Measurements from ENCODE around the gene SLC39A7. TPM values are rescaled to one million over a fixed set of nuclear protein-coding genes. Genes with fewer than 3 reads are reported as not detected.

SLC39A7 gene
- total and polyA plus RNA-seq, 2 donors (not counting 3 experiments of a cell fraction or from before 2014, with no cell fraction given): 99.8 to 129 TPM

- no peak overlapping the region for H3K4me3 ChIP-seq (replicated peaks in 1 of 3; ENCODE audit: insufficient read depth in 1 of 3, low read depth in 1 of 3, low read length in 3 of 3)
- peaks cover 17 to 20% of the 10 kb centered on the region in 2 experiments for H3K27me3 ChIP-seq (ENCODE audit: control insufficient read depth in 2 of 2, insufficient read depth in 2 of 2, low read length in 2 of 2)
- intact Hi-C loops (cut with micrococcal nuclease) (loop anchor here (10.0 kb wide), 1 partner anchor 359 kb away; no protein-coding TSS in a partner anchor), dilution Hi-C loops (cut with MboI; ENCODE audit: extremely low pct_ligation_motif_present, low sequenced_read_pairs) (no loop called here)
- no peaks in the 10 kb centered on the region for H3K79me2 ChIP-seq (ENCODE audit: control insufficient read depth, insufficient read depth, low read length)
- no peaks in the 10 kb centered on the region for H3K9me1 ChIP-seq (replicated peaks; ENCODE audit: control insufficient read depth, extremely low read depth, insufficient read depth, low read length)
- POLR2A ChIA-PET: interaction anchor here (0.7 kb wide), 1 partner anchor 127 kb away, joined by 3 read pairs; no protein-coding TSS in a partner anchor
- FAIRE-seq: no peak
- no peak overlapping the region for H3K4me2 ChIP-seq (ENCODE audit: insufficient read depth, low read length)
- H4K20me1 ChIP-seq (replicated peaks; ENCODE audit: control insufficient read depth, extremely low read depth, insufficient read depth, low read length): no peaks in the 10 kb centered on the region
- no peak overlapping the region for H3K9ac ChIP-seq (replicated peaks; ENCODE audit: extremely low read depth, insufficient read depth, low read length)
- BruUV-seq (replicated peaks): no TSS peak
- CTCF ChIA-PET: interaction anchor here (1.4 to 1.6 kb wide), 2 partner anchors 118 to 259 kb away, joined by 3 to 4 read pairs; no protein-coding TSS in a partner anchor
- no peak overlapping the region for H2AFZ ChIP-seq (ENCODE audit: low read depth, low read length)
- no peaks in the 10 kb centered on the region for H3K36me3 ChIP-seq (ENCODE audit: control insufficient read depth in 2 of 2, extremely low read depth in 1 of 2, insufficient read depth in 2 of 2, low read length in 2 of 2)
- H3K27ac ChIP-seq (ENCODE audit: insufficient read depth, low read depth, low read length): no peak overlapping the region
- TF ChIP-seq MAX (IDR thresholded peaks at IDR 0.05; ENCODE audit: insufficient read depth, insufficient read length): no peak
- no peak for TF ChIP-seq JUN (IDR thresholded peaks at IDR 0.05; ENCODE audit: borderline replicate concordance, insufficient read depth, insufficient read length, low read depth)
- TF ChIP-seq POLR2A (IDR thresholded peaks at IDR 0.05; ENCODE audit: low read depth, low read length): no peak
- TF ChIP-seq CTCF (IDR thresholded peaks at IDR 0.05; ENCODE audit: extremely low read depth in 1 of 2, insufficient read depth in 1 of 2, low read depth in 1 of 2, low read length in 2 of 2): no peak
- no peak for TF ChIP-seq MYC (IDR thresholded peaks at IDR 0.05; ENCODE audit: low read depth, low read length)
- TF ChIP-seq FOS (IDR thresholded peaks at IDR 0.05; ENCODE audit: borderline replicate concordance, insufficient read depth, low read length): no peak
- no peak for TF ChIP-seq POLR2AphosphoS5 (IDR thresholded peaks at IDR 0.05; ENCODE audit: insufficient read depth, low read depth, low read length)
- no peak for TF ChIP-seq GATA2 (IDR thresholded peaks at IDR 0.05; ENCODE audit: insufficient read depth, insufficient read length, low read depth, low read length)
- no peak for TF ChIP-seq EZH2 (IDR thresholded peaks at IDR 0.05; ENCODE audit: borderline replicate concordance, low read depth, low read length, severe bottlenecking)
- DNase-seq (ENCODE audit: low read depth, low spot score): no peak
- peaks cover 5% of the 10 kb centered on the region for H3K4me1 ChIP-seq (ENCODE audit: control insufficient read depth, extremely low read depth, insufficient read depth, low read length)
- H3K9me3 ChIP-seq (replicated peaks; ENCODE audit: control insufficient read depth, insufficient read depth, low read length): no peaks in the 10 kb centered on the region
Measured at GRCh38 chr6:33243476-33243875, 42.8 kb downstream of the SLC39A7 start.

Measured in endothelial cell of umbilical vein (primary cell).